OCI-LY1 (cell line): ENCODE measurements around the gene TMEM151A.

Source experiments
- H2AFZ ChIP-seq: fragments of 200-600 bp; sonication (generic), shearing (Covaris generic); 2 replicates; pipeline ENCODE4 v1.6.0; 2014; ENCODE audit warnings: antibody characterized with exemption, mild to moderate bottlenecking, low read length
- H3F3A ChIP-seq: fragments of 200-600 bp; sonication (generic), shearing (Covaris generic); 2 replicates; pipeline ENCODE4 v1.6.0; 2014; ENCODE audit warnings: mild to moderate bottlenecking, antibody characterized with exemption, low read length, moderate library complexity; ENCODE audit not compliant: insufficient read depth
- H3K27ac ChIP-seq: fragments of 200-600 bp; sonication (generic); 2 replicates; pipeline ENCODE4 v1.5.1; 2014; ENCODE audit warnings: low read length, mixed run types, mild to moderate bottlenecking, low read depth; ENCODE audit not compliant: poor library complexity, severe bottlenecking
- H3K27me3 ChIP-seq: fragments of 200-600 bp; sonication (generic); 2 replicates; pipeline ENCODE4 v1.6.0; 2014; ENCODE audit warnings: antibody characterized with exemption, mild to moderate bottlenecking, low read length, moderate library complexity; ENCODE audit not compliant: insufficient read depth
- H3K36me3 ChIP-seq: fragments of 200-600 bp; sonication (generic); 2 replicates; pipeline ENCODE4 v1.6.1; 2014; ENCODE audit warnings: mild to moderate bottlenecking, antibody characterized with exemption, low read length, moderate library complexity, mixed read lengths; ENCODE audit not compliant: insufficient read depth
- H3K4me1 ChIP-seq: fragments of 200-600 bp; sonication (generic); 2 replicates; pipeline ENCODE4 v1.5.1; 2014; ENCODE audit warnings: mild to moderate bottlenecking, low read length, moderate library complexity; ENCODE audit not compliant: insufficient read depth, severe bottlenecking
- H3K4me2 ChIP-seq: fragments of 200-600 bp; sonication (generic), shearing (Covaris generic); 2 replicates; pipeline ENCODE4 v1.6.1; 2014; ENCODE audit warnings: low read length
- H3K4me3 ChIP-seq: fragments of 200-600 bp; sonication (generic); 2 replicates; pipeline ENCODE4 v1.5.1; 2014; ENCODE audit warnings: low read length, low read depth, mild to moderate bottlenecking, mixed read lengths; ENCODE audit not compliant: poor library complexity, severe bottlenecking
- H3K79me2 ChIP-seq: fragments of 200-600 bp; shearing (Covaris generic); 2 replicates; pipeline ENCODE4 v1.6.1; 2016; ENCODE audit warnings: mixed run types, low read length, mixed read lengths; ENCODE audit not compliant: insufficient read depth
- H3K9ac ChIP-seq: fragments of 200-600 bp; sonication (generic), shearing (Covaris generic); 2 replicates; pipeline ENCODE4 v1.6.1; 2014; ENCODE audit warnings: mild to moderate bottlenecking, low read length, mixed read lengths
- H3K9me2 ChIP-seq: fragments of 200-600 bp; sonication (generic), shearing (Covaris generic); 2 replicates; pipeline ENCODE4 v1.6.1; 2014; ENCODE audit warnings: low read depth, mild to moderate bottlenecking, low read length, mixed read lengths
- H3K9me3 ChIP-seq: fragments of 200-600 bp; shearing (Covaris generic); 2 replicates; pipeline ENCODE4 v1.6.1; 2014; ENCODE audit warnings: low read length, mixed read lengths
- H4K20me1 ChIP-seq: fragments of 200-600 bp; sonication (generic), shearing (Covaris generic); 2 replicates; pipeline ENCODE4 v1.6.0; 2016; ENCODE audit warnings: mild to moderate bottlenecking, low read length; ENCODE audit not compliant: insufficient read depth
- EZH2 ChIP-seq: fragments of 200-600 bp; sonication (generic), shearing (Covaris generic); IDR thresholded peaks from 2 replicates; pipeline ENCODE4 v1.8.0; 2017; ENCODE audit warnings: borderline replicate concordance, mixed run types, mild to moderate bottlenecking, antibody characterized with exemption, low read length, moderate library complexity, mixed read lengths
- TF ChIP-seq, protein P1 (sequence below): fragments of 200-600 bp; sonication (generic), shearing (Covaris generic); IDR thresholded peaks from 2 replicates; pipeline ENCODE4 v1.5.1; 2017; ENCODE audit warnings: mild to moderate bottlenecking, antibody characterized with exemption, low read length, moderate library complexity, mixed read lengths

Gene TMEM151A

DNA sequence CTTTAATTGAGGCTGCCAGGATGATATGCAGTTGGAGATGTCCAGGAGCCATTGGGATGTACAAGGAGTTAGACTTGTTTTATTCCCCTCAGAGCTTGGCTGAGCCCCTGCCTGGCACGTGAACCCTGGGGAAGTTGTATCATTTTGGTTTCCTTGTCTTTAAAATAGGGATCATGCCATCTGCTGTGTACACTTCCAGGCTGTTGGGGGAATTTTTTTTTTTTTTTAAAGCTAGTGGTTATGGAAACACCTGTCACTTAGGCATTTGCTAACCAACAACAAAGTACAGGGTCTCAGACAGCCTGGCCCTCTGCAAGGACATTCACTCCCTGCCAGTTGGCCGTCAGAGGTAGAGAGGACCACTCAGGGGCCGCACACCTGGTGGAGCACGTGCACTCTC is 31.7 kb upstream of the TMEM151A start:
- H3K36me3 ChIP-seq: peaks cover 41% of the 10 kb centered on the region

GRCh38 chr11:66261578-66261977 is 30.1 kb upstream of the TMEM151A start:
- Histone ChIP-seq H3K4me2 (no peak overlapping the region), H3K79me2 (no peaks in the 10 kb centered on the region), H3K27ac (no peak overlapping the region), H4K20me1 (no peaks in the 10 kb centered on the region), H2AFZ (no peak overlapping the region), H3K9me3 (no peaks in the 10 kb centered on the region), H3K4me1 (peaks cover 12% of the 10 kb centered on the region), H3K27me3 (no peaks in the 10 kb centered on the region), H3K9ac (no peak overlapping the region), H3K9me2 (no peaks in the 10 kb centered on the region), H3K36me3 (peaks cover 53% of the 10 kb centered on the region), H3F3A (no peaks in the 10 kb centered on the region), H3K4me3 (no peak overlapping the region)
- TF ChIP-seq EZH2: no peak
- TF ChIP-seq, protein P1, sequence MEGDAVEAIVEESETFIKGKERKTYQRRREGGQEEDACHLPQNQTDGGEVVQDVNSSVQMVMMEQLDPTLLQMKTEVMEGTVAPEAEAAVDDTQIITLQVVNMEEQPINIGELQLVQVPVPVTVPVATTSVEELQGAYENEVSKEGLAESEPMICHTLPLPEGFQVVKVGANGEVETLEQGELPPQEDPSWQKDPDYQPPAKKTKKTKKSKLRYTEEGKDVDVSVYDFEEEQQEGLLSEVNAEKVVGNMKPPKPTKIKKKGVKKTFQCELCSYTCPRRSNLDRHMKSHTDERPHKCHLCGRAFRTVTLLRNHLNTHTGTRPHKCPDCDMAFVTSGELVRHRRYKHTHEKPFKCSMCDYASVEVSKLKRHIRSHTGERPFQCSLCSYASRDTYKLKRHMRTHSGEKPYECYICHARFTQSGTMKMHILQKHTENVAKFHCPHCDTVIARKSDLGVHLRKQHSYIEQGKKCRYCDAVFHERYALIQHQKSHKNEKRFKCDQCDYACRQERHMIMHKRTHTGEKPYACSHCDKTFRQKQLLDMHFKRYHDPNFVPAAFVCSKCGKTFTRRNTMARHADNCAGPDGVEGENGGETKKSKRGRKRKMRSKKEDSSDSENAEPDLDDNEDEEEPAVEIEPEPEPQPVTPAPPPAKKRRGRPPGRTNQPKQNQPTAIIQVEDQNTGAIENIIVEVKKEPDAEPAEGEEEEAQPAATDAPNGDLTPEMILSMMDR: no peak

More for the DNA sequence above, 31.7 kb upstream of the TMEM151A start:
- Histone ChIP-seq H3K4me1 (peaks cover 19% of the 10 kb centered on the region), H3K4me2 (no peak overlapping the region), H4K20me1 (no peaks in the 10 kb centered on the region), H3K9ac (no peak overlapping the region), H3F3A (no peaks in the 10 kb centered on the region), H3K4me3 (no peak overlapping the region), H3K9me2 (no peaks in the 10 kb centered on the region), H3K79me2 (no peaks in the 10 kb centered on the region), H3K27ac (no peak overlapping the region), H3K9me3 (no peaks in the 10 kb centered on the region), H2AFZ (no peak overlapping the region), H3K27me3 (no peaks in the 10 kb centered on the region)
- no peak for TF ChIP-seq EZH2

DNA sequence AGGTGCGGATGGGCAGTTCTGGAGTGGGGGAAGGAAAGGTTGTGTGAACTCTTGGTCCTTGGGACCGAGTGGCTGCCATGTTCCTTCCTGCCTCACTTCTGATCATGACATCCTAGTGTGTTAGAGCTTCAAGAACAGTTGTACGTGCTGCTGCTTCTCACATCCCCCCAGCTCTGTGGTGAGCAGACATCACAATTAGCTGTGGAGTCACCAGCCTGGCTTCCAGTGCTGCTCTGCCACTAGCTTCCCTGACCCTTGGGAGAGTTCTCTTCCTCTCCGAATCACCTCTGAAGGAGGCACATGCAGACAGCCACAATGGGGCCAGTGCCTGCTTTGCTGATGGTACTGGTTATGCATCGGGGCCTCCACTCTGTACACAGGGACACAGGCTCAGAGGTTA is 29.5 kb upstream of the TMEM151A start:
- H3K79me2 ChIP-seq: no peaks in the 10 kb centered on the region
- H3K9ac ChIP-seq: no peak overlapping the region
- no peak overlapping the region for H2AFZ ChIP-seq
- H3K36me3 ChIP-seq: peaks cover 57% of the 10 kb centered on the region
- H4K20me1 ChIP-seq: no peaks in the 10 kb centered on the region
- H3K9me2 ChIP-seq: no peaks in the 10 kb centered on the region
- H3K4me3 ChIP-seq: no peak overlapping the region
- H3K27ac ChIP-seq: no peak overlapping the region
- TF ChIP-seq, protein P1: no peak
- TF ChIP-seq EZH2: no peak
- H3K27me3 ChIP-seq: no peaks in the 10 kb centered on the region
- H3K4me1 ChIP-seq: peaks cover 12% of the 10 kb centered on the region
- no peak overlapping the region for H3K4me2 ChIP-seq
- no peaks in the 10 kb centered on the region for H3K9me3 ChIP-seq
- no peaks in the 10 kb centered on the region for H3F3A ChIP-seq

DNA sequence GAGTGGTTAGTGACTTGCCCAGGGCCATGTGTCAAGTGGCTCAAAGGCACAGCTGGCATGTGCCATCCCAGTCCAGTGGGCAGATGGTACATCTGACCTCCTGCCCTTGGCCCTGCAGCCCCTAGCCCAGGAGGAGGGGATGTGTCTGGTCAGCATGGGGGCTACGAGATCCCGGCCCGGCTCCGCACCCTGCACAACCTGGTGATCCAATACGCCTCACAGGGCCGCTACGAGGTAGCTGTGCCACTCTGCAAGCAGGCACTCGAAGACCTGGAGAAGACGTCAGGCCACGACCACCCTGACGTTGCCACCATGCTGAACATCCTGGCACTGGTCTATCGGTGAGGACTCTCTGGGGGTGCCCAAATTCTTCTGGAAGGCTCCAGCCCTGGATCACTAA is 29.0 kb upstream of the TMEM151A start:
- Histone ChIP-seq H3K4me1 (peaks cover 14% of the 10 kb centered on the region), H3K9me2 (no peaks in the 10 kb centered on the region), H3K4me2 (no peak overlapping the region), H3K9me3 (no peaks in the 10 kb centered on the region), H3K79me2 (no peaks in the 10 kb centered on the region), H3K9ac (no peak overlapping the region), H3K27me3 (no peaks in the 10 kb centered on the region), H3K4me3 (no peak overlapping the region), H4K20me1 (no peaks in the 10 kb centered on the region), H3K27ac (no peak overlapping the region), H3F3A (no peaks in the 10 kb centered on the region), H2AFZ (no peak overlapping the region), H3K36me3 (peaks cover 57% of the 10 kb centered on the region)
- TF ChIP-seq, protein P1: no peak
- no peak for TF ChIP-seq EZH2
